ENCODE data around the gene REEP3. TPM values are rescaled to one million over a fixed set of nuclear protein-coding genes. Genes with fewer than 3 reads are reported as not detected.

REEP3 gene
- total RNA-seq, 1 donor from 2014 or later = 36.7 TPM

DNA sequence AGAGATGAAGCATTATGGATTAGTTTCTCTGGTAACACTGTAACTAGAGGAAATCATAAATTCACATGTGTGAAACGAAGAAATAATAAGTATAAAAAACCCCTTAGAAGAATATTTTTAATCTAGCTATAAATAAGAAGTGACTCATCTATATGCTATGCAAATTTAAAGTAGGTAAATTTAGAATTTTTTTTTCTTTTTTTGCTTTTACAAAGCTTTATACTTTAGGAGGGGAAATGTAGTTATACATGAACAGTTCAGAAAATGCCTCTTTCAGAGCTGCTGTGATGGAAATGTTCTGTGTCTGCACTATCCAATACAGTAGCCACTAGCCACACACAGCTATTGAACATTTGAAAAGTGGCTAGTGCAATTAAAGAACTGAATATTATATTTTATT lies 87.3 kb downstream of the REEP3 start:
- no peak for DNase-seq (ENCODE audit: low read depth, low spot score)
- Mint-ChIP-seq H3K4me3 (no peak overlapping the region), H3K4me1 (peaks cover 14% of the 10 kb centered on the region), H3K9me3 (no peaks in the 10 kb centered on the region), H3K27ac (ENCODE audit: unreplicated experiment) (no peak overlapping the region), H3K36me3 (ENCODE audit: low read depth) (no peaks in the 10 kb centered on the region), H3K27me3 (ENCODE audit: low read depth) (no peaks in the 10 kb centered on the region)
- TF ChIP-seq, protein P1, sequence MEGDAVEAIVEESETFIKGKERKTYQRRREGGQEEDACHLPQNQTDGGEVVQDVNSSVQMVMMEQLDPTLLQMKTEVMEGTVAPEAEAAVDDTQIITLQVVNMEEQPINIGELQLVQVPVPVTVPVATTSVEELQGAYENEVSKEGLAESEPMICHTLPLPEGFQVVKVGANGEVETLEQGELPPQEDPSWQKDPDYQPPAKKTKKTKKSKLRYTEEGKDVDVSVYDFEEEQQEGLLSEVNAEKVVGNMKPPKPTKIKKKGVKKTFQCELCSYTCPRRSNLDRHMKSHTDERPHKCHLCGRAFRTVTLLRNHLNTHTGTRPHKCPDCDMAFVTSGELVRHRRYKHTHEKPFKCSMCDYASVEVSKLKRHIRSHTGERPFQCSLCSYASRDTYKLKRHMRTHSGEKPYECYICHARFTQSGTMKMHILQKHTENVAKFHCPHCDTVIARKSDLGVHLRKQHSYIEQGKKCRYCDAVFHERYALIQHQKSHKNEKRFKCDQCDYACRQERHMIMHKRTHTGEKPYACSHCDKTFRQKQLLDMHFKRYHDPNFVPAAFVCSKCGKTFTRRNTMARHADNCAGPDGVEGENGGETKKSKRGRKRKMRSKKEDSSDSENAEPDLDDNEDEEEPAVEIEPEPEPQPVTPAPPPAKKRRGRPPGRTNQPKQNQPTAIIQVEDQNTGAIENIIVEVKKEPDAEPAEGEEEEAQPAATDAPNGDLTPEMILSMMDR (conservative IDR thresholded peaks at IDR 0.05) = no peak

GRCh38 chr10:63611078-63611477 lies 89.9 kb downstream of the REEP3 start:
- Mint-ChIP-seq H3K27me3 (ENCODE audit: low read depth) (no peaks in the 10 kb centered on the region), H3K27ac (ENCODE audit: unreplicated experiment) (no peak overlapping the region), H3K36me3 (ENCODE audit: low read depth) (peaks cover 3% of the 10 kb centered on the region), H3K9me3 (no peaks in the 10 kb centered on the region), H3K4me3 (no peak overlapping the region), H3K4me1 (peaks cover 3% of the 10 kb centered on the region)
- TF ChIP-seq, protein P1 (conservative IDR thresholded peaks at IDR 0.05) = no peak
- DNase-seq (ENCODE audit: low read depth, low spot score) = no peak

DNA sequence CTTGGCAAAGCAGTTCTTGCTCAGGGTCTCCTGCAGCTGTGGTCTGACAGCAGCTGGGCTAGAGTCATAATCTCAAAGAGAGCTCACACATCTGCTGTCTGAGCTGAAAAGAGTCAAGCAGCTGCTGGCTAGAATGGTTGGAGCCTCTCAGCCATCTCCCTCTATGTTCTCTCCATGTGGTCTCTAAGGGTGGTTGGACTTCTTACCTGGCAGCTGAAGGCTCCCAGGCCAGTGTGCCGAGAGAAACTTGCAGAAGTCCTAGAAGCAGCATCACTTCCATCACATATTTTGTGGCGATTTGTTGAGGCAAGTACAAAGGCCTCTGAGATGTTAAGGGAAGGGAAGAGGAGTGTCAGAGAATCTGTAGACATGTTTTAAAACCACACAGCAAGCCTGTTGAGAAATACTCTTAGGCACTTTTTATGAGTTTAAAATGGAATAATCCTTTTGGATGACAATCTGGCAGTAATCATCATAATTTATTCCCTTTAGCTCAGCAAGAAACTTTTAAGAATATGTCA lies 93.2 kb downstream of the REEP3 start:
- TF ChIP-seq, protein P1 (conservative IDR thresholded peaks at IDR 0.05) = no peak
- Mint-ChIP-seq H3K4me1 (no peaks in the 10 kb centered on the region), H3K27ac (ENCODE audit: unreplicated experiment) (no peak overlapping the region), H3K36me3 (ENCODE audit: low read depth) (peaks cover 4% of the 10 kb centered on the region), H3K27me3 (ENCODE audit: low read depth) (no peaks in the 10 kb centered on the region), H3K9me3 (no peaks in the 10 kb centered on the region), H3K4me3 (no peak overlapping the region)
- DNase-seq (ENCODE audit: low read depth, low spot score) = no peak

- Mint-ChIP-seq H3K27ac (ENCODE audit: unreplicated experiment) (no peak overlapping the region), H3K27me3 (ENCODE audit: low read depth) (no peaks in the 10 kb centered on the region), H3K4me3 (no peak overlapping the region), H3K36me3 (ENCODE audit: low read depth) (peaks cover 9% of the 10 kb centered on the region), H3K9me3 (no peaks in the 10 kb centered on the region), H3K4me1 (no peaks in the 10 kb centered on the region)
- DNase-seq (ENCODE audit: low read depth, low spot score) = no peak
- TF ChIP-seq, protein P1 (conservative IDR thresholded peaks at IDR 0.05) = no peak
Measured at GRCh38 chr10:63618552-63618951, 97.4 kb downstream of the REEP3 start.

DNA sequence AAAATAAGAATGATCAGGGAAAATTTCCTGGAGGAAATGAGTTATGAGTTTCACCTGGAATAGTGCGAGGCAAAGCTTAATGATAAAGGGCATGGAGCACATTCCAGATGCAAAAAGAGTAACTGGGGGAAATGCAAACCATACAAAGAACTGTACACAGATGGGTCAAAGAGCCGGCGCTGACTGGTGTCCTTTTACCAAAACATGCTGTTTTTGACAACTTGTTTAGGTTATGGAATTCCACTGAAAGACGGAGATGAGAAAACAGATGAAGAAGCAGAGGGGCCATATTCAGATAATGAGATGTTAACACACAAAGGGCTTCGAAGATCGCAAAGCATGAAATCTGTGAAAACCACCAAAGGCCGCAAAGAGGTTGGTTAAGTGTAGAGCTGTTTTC lies 98.2 kb downstream of the REEP3 start:
- TF ChIP-seq, protein P1 (conservative IDR thresholded peaks at IDR 0.05) = no peak
- Mint-ChIP-seq H3K27ac (ENCODE audit: unreplicated experiment) (peak overlapping the region; percentile 29), H3K4me3 (no peak overlapping the region)

More for the DNA sequence above, 98.2 kb downstream of the REEP3 start:
- DNase-seq (ENCODE audit: low read depth, low spot score) = no peak
- no peaks in the 10 kb centered on the region for H3K4me1 Mint-ChIP-seq
- H3K9me3 Mint-ChIP-seq = no peaks in the 10 kb centered on the region
- no peaks in the 10 kb centered on the region for H3K27me3 Mint-ChIP-seq (ENCODE audit: low read depth)
- H3K36me3 Mint-ChIP-seq (ENCODE audit: low read depth) = peaks cover 9% of the 10 kb centered on the region

Measured in neural crest cell (in vitro differentiated cells).